OCI-LY7 (cell line): ENCODE results near the gene NKIRAS2. TPM values are rescaled to one million over a fixed set of nuclear protein-coding genes. Genes with fewer than 3 reads are reported as not detected.

Experiments used
- BruUV-seq: library from RNA; stranded (reverse); fragments of 400-500 nt; replicated peaks from 2 replicates; lab custom pipeline; 2021; lab: Mats Ljungman, UMichigan
- CTCF ChIA-PET: fragments of 300-600 bp; sonication (Branson Sonifier 250); formaldehyde crosslinking; loops from one replicate; lab custom pipeline; 2022; ENCODE audit warnings: antibody characterized with exemption; ENCODE audit not compliant: unreplicated experiment; lab: Charles Lee
- POLR2A ChIA-PET: fragments of 300-600 bp; sonication (Branson Sonifier 250); formaldehyde crosslinking; loops from one replicate; lab custom pipeline; 2022; ENCODE audit warnings: antibody characterized with exemption; lab: Charles Lee
- DNase-seq: peaks from one replicate; pipeline ENCODE4 v3.0.0-alpha.2; 2015; ENCODE audit warnings: low spot score
- H2AFZ ChIP-seq: fragments of 200-600 bp; sonication (generic), shearing (Covaris generic); 2 replicates; pipeline ENCODE4 v1.6.1; 2014; ENCODE audit warnings: mild to moderate bottlenecking, antibody characterized with exemption, low read length, moderate library complexity
- H3K27ac ChIP-seq: fragments of 200-600 bp; sonication (generic); 2 replicates; pipeline ENCODE4 v1.5.1; 2014; ENCODE audit warnings: mixed run types, low read depth, mild to moderate bottlenecking, moderate library complexity, low read length, inconsistent platforms; ENCODE audit not compliant: poor library complexity, severe bottlenecking
- H3K36me3 ChIP-seq: fragments of 200-600 bp; sonication (generic); 2 replicates; pipeline ENCODE4 v1.6.1; 2014; ENCODE audit warnings: mild to moderate bottlenecking, antibody characterized with exemption, low read length, moderate library complexity, mixed read lengths; ENCODE audit not compliant: insufficient read depth
- H3K4me1 ChIP-seq: fragments of 200-600 bp; sonication (generic); 2 replicates; pipeline ENCODE4 v1.5.1; 2014; ENCODE audit warnings: mild to moderate bottlenecking, low read length; ENCODE audit not compliant: insufficient read depth, poor library complexity, severe bottlenecking
- H3K4me2 ChIP-seq: fragments of 200-600 bp; sonication (generic); 2 replicates; pipeline ENCODE4 v1.6.1; 2014; ENCODE audit warnings: mild to moderate bottlenecking, low read length
- H3K4me3 ChIP-seq: fragments of 200-600 bp; sonication (generic); 2 replicates; pipeline ENCODE4 v1.5.1; 2014; ENCODE audit warnings: mild to moderate bottlenecking, low read depth, low read length; ENCODE audit not compliant: poor library complexity, severe bottlenecking
- H3K79me2 ChIP-seq: fragments of 200-600 bp; sonication (generic); 2 replicates; pipeline ENCODE4 v1.6.1; 2016; ENCODE audit warnings: low read depth, mild to moderate bottlenecking, low read length, moderate library complexity, mixed read lengths; ENCODE audit not compliant: insufficient read depth
- H3K9me2 ChIP-seq: fragments of 200-600 bp; sonication (generic); 2 replicates; pipeline ENCODE4 v1.6.1; 2016; ENCODE audit warnings: mild to moderate bottlenecking, low read length, mixed read lengths; ENCODE audit not compliant: insufficient read depth
- H3K9me3 ChIP-seq: fragments of 200-600 bp; sonication (generic); 2 replicates; pipeline ENCODE4 v1.6.1; 2014; ENCODE audit warnings: mild to moderate bottlenecking, mixed run types, low read length, mixed read lengths
- H4K20me1 ChIP-seq: fragments of 200-600 bp; sonication (generic); 2 replicates; pipeline ENCODE4 v1.6.1; 2014; ENCODE audit warnings: mild to moderate bottlenecking, antibody characterized with exemption, low read length, moderate library complexity, mixed read lengths; ENCODE audit not compliant: insufficient read depth
- EZH2phosphoT487 ChIP-seq: fragments of 200-600 bp; sonication (generic); IDR thresholded peaks from 2 replicates; pipeline ENCODE4 v1.6.1; 2018; ENCODE audit warnings: low read depth, borderline replicate concordance, mild to moderate bottlenecking, mixed run types, antibody characterized with exemption, low read length, moderate library complexity, mixed read lengths
- intact Hi-C: fragments of 100-400 bp; cut with micrococcal nuclease; formaldehyde crosslinking; loops from one replicate; pipeline ENCODE4 v1.10.0; 2022; ENCODE audit not compliant: unreplicated experiment
- total RNA-seq, 2 experiments: library from RNA; depleted of rRNA in 1 of 2; stranded (reverse); fragments of >200 nt in 1 of 2; shearing (Covaris generic) in 1 of 2; gene quantifications; 2 replicates each; pipeline ENCODE4 v1.2.3, GENCODE V29; 2014 to 2022
- TF ChIP-seq, protein P1 (sequence below): fragments of 200-600 bp; sonication (generic); conservative IDR thresholded peaks from 2 replicates; pipeline ENCODE4 v1.5.1; 2014; ENCODE audit warnings: mild to moderate bottlenecking, antibody characterized with exemption, low read length, moderate library complexity, mixed read lengths

Gene NKIRAS2
- total RNA-seq, 2 experiments from 2014 or later = 34.8 to 38.1 TPM

DNA sequence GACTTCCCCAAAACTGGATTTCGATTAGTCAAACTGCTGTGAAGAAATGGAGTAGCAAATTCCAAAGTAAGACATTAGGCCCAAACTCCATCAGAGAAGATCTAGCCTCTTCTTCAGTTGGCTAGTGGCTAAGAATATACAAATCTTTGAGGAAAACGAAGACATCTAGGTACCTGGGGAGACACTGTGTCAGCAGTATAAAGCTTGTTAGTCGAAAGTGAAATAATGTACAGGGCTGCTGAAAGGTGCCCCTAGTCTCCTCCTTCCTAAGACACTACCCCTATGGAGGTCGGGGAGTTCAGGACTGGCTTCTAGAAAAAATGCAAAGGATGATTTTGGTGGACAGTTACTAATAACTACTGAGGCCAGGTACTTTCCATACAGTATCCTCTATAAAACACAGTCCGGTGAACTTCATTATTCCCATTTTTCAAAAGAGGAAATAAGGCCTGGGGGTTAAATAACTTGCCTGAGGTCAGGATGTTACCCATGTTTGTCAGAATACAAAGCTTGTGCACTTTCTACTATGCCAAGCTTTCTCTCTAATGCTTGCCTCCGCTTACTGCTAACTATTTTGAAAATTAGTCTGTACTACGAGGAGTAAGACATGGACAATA lies 17.6 kb upstream of the NKIRAS2 start:
- ChIA-PET POLR2A (interaction anchor here (1.2 kb wide), 1 partner anchor 16 kb away, joined by 7 read pairs; the partner anchor contains the start of gene DNAJC7), CTCF (no interaction called here)
- no peak for DNase-seq
- peaks cover 79% of the 10 kb centered on the region for H3K36me3 ChIP-seq
- peaks cover 69% of the 10 kb centered on the region for H3K79me2 ChIP-seq
- H3K4me1 ChIP-seq = peaks cover 16% of the 10 kb centered on the region
- H3K4me2 ChIP-seq = no peak overlapping the region
- no peak overlapping the region for H3K27ac ChIP-seq
- no peaks in the 10 kb centered on the region for H3K9me3 ChIP-seq
- TSS peak; percentile 20 for BruUV-seq
- intact Hi-C loops = no loop called here
- no peak overlapping the region for H2AFZ ChIP-seq
- no peaks in the 10 kb centered on the region; the same call in 1 of the 2 replicates for H4K20me1 ChIP-seq
- TF ChIP-seq, protein P1, sequence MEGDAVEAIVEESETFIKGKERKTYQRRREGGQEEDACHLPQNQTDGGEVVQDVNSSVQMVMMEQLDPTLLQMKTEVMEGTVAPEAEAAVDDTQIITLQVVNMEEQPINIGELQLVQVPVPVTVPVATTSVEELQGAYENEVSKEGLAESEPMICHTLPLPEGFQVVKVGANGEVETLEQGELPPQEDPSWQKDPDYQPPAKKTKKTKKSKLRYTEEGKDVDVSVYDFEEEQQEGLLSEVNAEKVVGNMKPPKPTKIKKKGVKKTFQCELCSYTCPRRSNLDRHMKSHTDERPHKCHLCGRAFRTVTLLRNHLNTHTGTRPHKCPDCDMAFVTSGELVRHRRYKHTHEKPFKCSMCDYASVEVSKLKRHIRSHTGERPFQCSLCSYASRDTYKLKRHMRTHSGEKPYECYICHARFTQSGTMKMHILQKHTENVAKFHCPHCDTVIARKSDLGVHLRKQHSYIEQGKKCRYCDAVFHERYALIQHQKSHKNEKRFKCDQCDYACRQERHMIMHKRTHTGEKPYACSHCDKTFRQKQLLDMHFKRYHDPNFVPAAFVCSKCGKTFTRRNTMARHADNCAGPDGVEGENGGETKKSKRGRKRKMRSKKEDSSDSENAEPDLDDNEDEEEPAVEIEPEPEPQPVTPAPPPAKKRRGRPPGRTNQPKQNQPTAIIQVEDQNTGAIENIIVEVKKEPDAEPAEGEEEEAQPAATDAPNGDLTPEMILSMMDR = no peak
- TF ChIP-seq EZH2phosphoT487 = no peak
- no peak overlapping the region for H3K4me3 ChIP-seq
- no peaks in the 10 kb centered on the region for H3K9me2 ChIP-seq

DNA sequence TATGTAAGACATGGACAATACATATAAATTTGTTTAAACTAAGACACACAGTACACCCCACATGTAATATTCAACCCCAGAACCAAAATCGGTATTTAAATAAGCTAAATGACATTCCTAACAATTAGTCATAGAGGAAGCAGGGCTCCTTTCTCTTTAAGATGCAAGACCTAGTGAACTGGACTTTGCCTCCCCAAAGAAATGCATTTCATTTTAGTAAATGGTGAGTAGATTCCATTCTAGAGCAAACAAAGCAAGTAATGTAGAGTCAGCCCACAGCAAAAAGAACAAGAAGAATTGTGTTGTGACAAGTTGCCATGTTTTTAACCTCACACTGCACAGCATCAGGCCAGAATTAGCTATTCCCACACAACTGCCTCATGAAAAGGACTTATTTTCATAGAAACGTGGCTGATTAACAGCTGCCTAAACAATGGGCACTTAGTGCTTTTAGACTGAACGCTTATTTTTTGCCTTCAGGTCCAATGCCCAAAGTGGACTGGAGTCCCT lies 17.0 kb upstream of the NKIRAS2 start:
- Histone ChIP-seq H3K9me3 (no peaks in the 10 kb centered on the region), H3K79me2 (peaks cover 75% of the 10 kb centered on the region), H3K4me2 (no peak overlapping the region), H4K20me1 (no peaks in the 10 kb centered on the region; the same call in 1 of the 2 replicates), H3K36me3 (peaks cover 76% of the 10 kb centered on the region), H3K4me1 (peaks cover 10% of the 10 kb centered on the region), H3K27ac (no peak overlapping the region), H3K4me3 (no peak overlapping the region), H2AFZ (no peak overlapping the region), H3K9me2 (no peaks in the 10 kb centered on the region)
- POLR2A ChIA-PET = interaction anchor here (0.7 to 1.2 kb wide), 3 partner anchors 15 to 63 kb away, joined by 3 to 7 read pairs (median 3); partner anchors contain the start of gene DNAJC7
- DNase-seq = no peak
- no peak for TF ChIP-seq EZH2phosphoT487
- TF ChIP-seq, protein P1 = no peak
- CTCF ChIA-PET = no interaction called here
- BruUV-seq = no TSS peak
- intact Hi-C loops = no loop called here

- H3K79me2 ChIP-seq = peaks cover 98% of the 10 kb centered on the region
- peaks cover 7% of the 10 kb centered on the region; the same call in 1 of the 2 replicates for H4K20me1 ChIP-seq
- no peak overlapping the region for H3K27ac ChIP-seq
- H3K9me3 ChIP-seq = no peaks in the 10 kb centered on the region
- peaks cover 69% of the 10 kb centered on the region for H3K36me3 ChIP-seq
- DNase-seq = no peak
- ChIA-PET CTCF (interaction anchor here (1.0 kb wide), 1 partner anchor 11 kb away, joined by 3 read pairs; the partner anchor contains the start of gene DNAJC7), POLR2A (interaction anchor here (0.5 to 1.3 kb wide), 3 partner anchors 12 to 1705 kb away, joined by 3 read pairs; partner anchors contain the start of gene DNAJC7)
- H2AFZ ChIP-seq = no peak overlapping the region
- H3K4me3 ChIP-seq = no peak overlapping the region
- no peak overlapping the region for H3K4me2 ChIP-seq
- H3K4me1 ChIP-seq = no peaks in the 10 kb centered on the region
- intact Hi-C loops = no loop called here
- TF ChIP-seq EZH2phosphoT487 = no peak
- TF ChIP-seq, protein P1 = no peak
- BruUV-seq = TSS peak; percentile 28
- H3K9me2 ChIP-seq = no peaks in the 10 kb centered on the region
These were observed 14.7 kb upstream of the NKIRAS2 start for GRCh38 chr17:42005166-42005565.
